H1 (cell line): Measurements from ENCODE around the gene NRTN.

Experiments
- BACH1 ChIP-seq: IDR thresholded peaks from 2 replicates; pipeline ENCODE4 v1.6.1; 2012; ENCODE audit warnings: low read length, improper control_type of control experiment
- CEBPB ChIP-seq: IDR thresholded peaks from 2 replicates; pipeline ENCODE4 v1.6.1; 2012; ENCODE audit warnings: low read depth, low read length
- CHD7 ChIP-seq: fragments of 300-600 bp; sonication (generic); IDR thresholded peaks from 2 replicates; pipeline ENCODE4 v1.7.1; 2012; ENCODE audit warnings: low read length, moderate library complexity, mild to moderate bottlenecking, inconsistent platforms; ENCODE audit not compliant: insufficient replicate concordance
- CTCF ChIP-seq, 3 experiments: IDR thresholded peaks; 1 replicate in 2 of 3; 2 replicates in 1 of 3; pipeline versions ENCODE4 v1.5.1 to v1.6.1; 2011; ENCODE audit warnings: low read length in 3 of 3, mild to moderate bottlenecking in 3 of 3, inconsistent platforms in 2 of 3, low read depth in 1 of 3, moderate library complexity in 1 of 3; ENCODE audit not compliant: insufficient read depth in 1 of 3; ENCODE audit errors: control extremely low read depth in 1 of 3
- EP300 ChIP-seq, 2 experiments: IDR thresholded peaks; 1 replicate in 1 of 2; 2 replicates in 1 of 2; pipeline ENCODE4 v1.6.1; 2011 to 2012; ENCODE audit warnings: low read depth in 2 of 2, low read length in 2 of 2, mild to moderate bottlenecking in 2 of 2, borderline replicate concordance in 1 of 2, inconsistent platforms in 1 of 2, moderate library complexity in 1 of 2
- EZH2 ChIP-seq: fragments of 200-600 bp; sonication (generic); IDR thresholded peaks from 2 replicates; pipeline ENCODE4 v1.7.1; 2012; ENCODE audit warnings: low read depth, mild to moderate bottlenecking, moderate library complexity, low read length, inconsistent platforms; ENCODE audit not compliant: severe bottlenecking
- JUN ChIP-seq: IDR thresholded peaks from 2 replicates; pipeline ENCODE4 v1.6.1; 2011; ENCODE audit warnings: low read depth, mild to moderate bottlenecking, improper control_type of control experiment, low read length
- MAX ChIP-seq: IDR thresholded peaks from 2 replicates; pipeline ENCODE4 v1.6.1; 2012; ENCODE audit warnings: inconsistent platforms
- PHF8 ChIP-seq: fragments of 200-600 bp; sonication (generic); conservative IDR thresholded peaks from 2 replicates; pipeline ENCODE4 v1.7.1; 2012; ENCODE audit warnings: low read depth, mild to moderate bottlenecking, inconsistent platforms, low read length, moderate library complexity
- POLR2A ChIP-seq, 2 experiments: IDR thresholded peaks; 1 replicate in 1 of 2; 2 replicates in 1 of 2; pipeline ENCODE4 v1.6.1; 2011; ENCODE audit warnings: low read depth in 2 of 2, low read length in 2 of 2, mild to moderate bottlenecking in 2 of 2; ENCODE audit errors: control extremely low read depth in 1 of 2
- POLR2AphosphoS5 ChIP-seq: IDR thresholded peaks from 2 replicates; pipeline ENCODE4 v1.6.1; 2011; ENCODE audit warnings: low read depth, low read length
- SP1 ChIP-seq: IDR thresholded peaks from 2 replicates; pipeline ENCODE4 v1.6.1; 2011; ENCODE audit warnings: low read depth, low read length
- TAF1 ChIP-seq: IDR thresholded peaks from 2 replicates; pipeline ENCODE4 v1.6.1; 2011; ENCODE audit warnings: mild to moderate bottlenecking, low read depth, low read length

GRCh38 chr19:5831159-5831558, 26.3 kb downstream of the NRTN start:
- no peak for TF ChIP-seq MAX
- no peak for TF ChIP-seq PHF8
- TF ChIP-seq SP1 = no peak
- TF ChIP-seq BACH1 = no peak
- no peak for TF ChIP-seq CTCF (IDR thresholded peaks at IDR 0.05; ENCODE audit: control extremely low read depth in 1 of 3, insufficient read depth in 1 of 3, low read depth in 1 of 3, low read length in 3 of 3)
- no peak for TF ChIP-seq POLR2A (IDR thresholded peaks at IDR 0.05; ENCODE audit: control extremely low read depth in 1 of 2, low read depth in 2 of 2, low read length in 2 of 2)
- TF ChIP-seq POLR2AphosphoS5 = no peak
- no peak for TF ChIP-seq EZH2
- TF ChIP-seq EP300 (IDR thresholded peaks at IDR 0.05; ENCODE audit: borderline replicate concordance in 1 of 2, low read depth in 2 of 2, low read length in 2 of 2) = no peak
- TF ChIP-seq CEBPB = no peak
- TF ChIP-seq TAF1 = no peak
- no peak for TF ChIP-seq JUN
- no peak for TF ChIP-seq CHD7
